Measurements from ENCODE around the gene DOCK1. TPM values are rescaled to one million over a fixed set of nuclear protein-coding genes. Genes with fewer than 3 reads are reported as not detected.

The DOCK1 gene
- total RNA-seq, 2 experiments from 2014 or later, result 0.22 to 0.29 TPM

- H3K36me3 Mint-ChIP-seq, result no peaks in the 10 kb centered on the region
- no peak overlapping the region for H3K4me3 Mint-ChIP-seq
- ChIA-PET CTCF (no interaction called here), POLR2A (no interaction called here)
- intact Hi-C loops (cut with micrococcal nuclease), result no loop called here
- H3K4me1 Mint-ChIP-seq (ENCODE audit: low read depth), result no peaks in the 10 kb centered on the region
- DNase-seq, result no peak
- no peak overlapping the region for H3K27ac Mint-ChIP-seq
- H3K9me3 Mint-ChIP-seq, result no peaks in the 10 kb centered on the region
- peaks cover 5% of the 10 kb centered on the region for H3K27me3 Mint-ChIP-seq
Observed at GRCh38 chr10:127357265-127357664, 452.0 kb downstream of the DOCK1 start.

DNA sequence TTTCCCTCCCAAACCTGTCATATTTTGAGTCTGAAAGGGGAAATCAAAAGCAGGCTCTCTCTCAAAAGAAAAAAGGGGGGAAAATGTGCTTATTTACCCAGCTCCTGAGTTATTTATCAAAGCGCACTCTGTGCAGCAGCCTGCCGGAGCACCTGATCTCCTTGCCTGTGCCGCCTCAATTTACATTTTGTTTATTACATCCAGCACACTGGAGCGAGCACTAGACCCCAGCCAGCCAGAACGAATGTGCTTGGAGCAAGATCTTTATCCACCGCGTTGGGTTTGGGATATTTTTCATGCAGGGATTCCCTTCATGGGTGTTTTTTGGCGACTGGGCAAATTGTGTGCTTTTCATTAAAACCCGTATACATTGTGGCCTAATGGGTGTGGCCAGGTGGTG lies 453.1 kb downstream of the DOCK1 start:
- ChIA-PET CTCF (no interaction called here), POLR2A (no interaction called here)
- H3K9me3 Mint-ChIP-seq, result no peaks in the 10 kb centered on the region
- no peak overlapping the region for H3K4me3 Mint-ChIP-seq
- intact Hi-C loops (cut with micrococcal nuclease), result no loop called here
- DNase-seq, result no peak
- H3K27me3 Mint-ChIP-seq, result peaks cover 5% of the 10 kb centered on the region
- H3K27ac Mint-ChIP-seq, result no peak overlapping the region
- no peaks in the 10 kb centered on the region for H3K36me3 Mint-ChIP-seq
- H3K4me1 Mint-ChIP-seq (ENCODE audit: low read depth), result no peaks in the 10 kb centered on the region

DNA sequence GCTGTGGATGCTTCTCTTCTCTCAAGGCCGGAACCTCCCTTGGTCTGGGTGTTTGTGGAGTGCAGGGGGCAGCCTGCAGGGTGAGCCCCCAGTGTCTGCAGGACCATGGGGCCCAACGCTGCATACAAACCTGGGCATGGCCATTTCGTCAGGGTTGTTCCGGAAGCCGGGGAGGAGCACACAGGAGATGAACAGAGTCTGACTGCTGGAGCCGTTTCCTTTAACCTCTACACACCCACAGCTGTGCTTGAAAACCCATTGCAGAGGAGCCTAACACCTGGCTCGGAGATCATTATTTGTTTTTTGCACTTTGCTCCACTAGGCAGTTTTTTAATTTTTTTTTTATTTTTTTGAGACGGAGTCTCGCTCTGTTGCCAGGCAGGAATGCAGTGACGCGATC lies 458.8 kb downstream of the DOCK1 start:
- no peak overlapping the region for H3K4me3 Mint-ChIP-seq
- intact Hi-C loops (cut with micrococcal nuclease), result no loop called here
- no peaks in the 10 kb centered on the region for H3K36me3 Mint-ChIP-seq
- H3K27me3 Mint-ChIP-seq, result peaks cover 7% of the 10 kb centered on the region
- H3K27ac Mint-ChIP-seq, result no peak overlapping the region
- no peaks in the 10 kb centered on the region for H3K9me3 Mint-ChIP-seq
- no peaks in the 10 kb centered on the region for H3K4me1 Mint-ChIP-seq (ENCODE audit: low read depth)
- ChIA-PET POLR2A (no interaction called here), CTCF (no interaction called here)
- DNase-seq, result no peak

GRCh38 chr10:127368101-127368500 lies 462.9 kb downstream of the DOCK1 start:
- H3K27ac Mint-ChIP-seq, result no peak overlapping the region
- DNase-seq, result no peak
- ChIA-PET CTCF (no interaction called here), POLR2A (no interaction called here)
- no peak overlapping the region for H3K4me3 Mint-ChIP-seq
- intact Hi-C loops (cut with micrococcal nuclease), result no loop called here
- no peaks in the 10 kb centered on the region for H3K4me1 Mint-ChIP-seq (ENCODE audit: low read depth)
- H3K36me3 Mint-ChIP-seq, result no peaks in the 10 kb centered on the region
- H3K9me3 Mint-ChIP-seq, result no peaks in the 10 kb centered on the region
- H3K27me3 Mint-ChIP-seq, result peaks cover 2% of the 10 kb centered on the region

GRCh38 chr10:127368929-127369328 lies 463.7 kb downstream of the DOCK1 start:
- H3K36me3 Mint-ChIP-seq, result no peaks in the 10 kb centered on the region
- no peak overlapping the region for H3K4me3 Mint-ChIP-seq
- no peaks in the 10 kb centered on the region for H3K9me3 Mint-ChIP-seq
- intact Hi-C loops (cut with micrococcal nuclease), result no loop called here
- no peak overlapping the region for H3K27ac Mint-ChIP-seq
- no peaks in the 10 kb centered on the region for H3K4me1 Mint-ChIP-seq (ENCODE audit: low read depth)
- CTCF ChIA-PET, result no interaction called here
- no peak for DNase-seq
- H3K27me3 Mint-ChIP-seq, result peaks cover 2% of the 10 kb centered on the region
- POLR2A ChIA-PET, result no interaction called here

DNA sequence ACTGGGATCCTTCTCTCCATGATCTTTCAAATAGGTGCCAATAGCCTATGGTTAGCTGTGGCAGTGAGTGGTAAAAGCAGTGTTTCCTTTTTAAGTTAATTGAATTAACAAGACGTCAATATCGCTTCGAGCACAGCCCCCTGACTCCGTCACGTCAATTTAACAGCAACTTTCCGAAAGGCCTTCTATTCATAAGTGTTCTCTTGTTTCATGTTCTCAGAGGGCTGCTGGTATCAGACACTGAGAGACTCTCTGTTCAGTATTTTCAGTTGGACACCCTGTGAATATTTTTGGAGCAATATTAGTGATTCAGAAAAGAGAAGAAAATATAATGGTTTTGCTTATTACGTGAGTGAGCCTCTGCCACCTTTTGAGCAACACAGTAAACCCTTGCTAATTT lies 465.4 kb downstream of the DOCK1 start:
- intact Hi-C loops (cut with micrococcal nuclease), result no loop called here
- H3K36me3 Mint-ChIP-seq, result no peaks in the 10 kb centered on the region
- H3K4me3 Mint-ChIP-seq, result no peak overlapping the region
- H3K27ac Mint-ChIP-seq, result no peak overlapping the region
- H3K9me3 Mint-ChIP-seq, result no peaks in the 10 kb centered on the region
- peaks cover 2% of the 10 kb centered on the region for H3K27me3 Mint-ChIP-seq
- no peaks in the 10 kb centered on the region for H3K4me1 Mint-ChIP-seq (ENCODE audit: low read depth)
- ChIA-PET CTCF (no interaction called here), POLR2A (no interaction called here)
- no peak for DNase-seq

GRCh38 chr10:127372361-127372760 lies 467.1 kb downstream of the DOCK1 start:
- no peaks in the 10 kb centered on the region for H3K9me3 Mint-ChIP-seq
- CTCF ChIA-PET, result no interaction called here

DNA sequence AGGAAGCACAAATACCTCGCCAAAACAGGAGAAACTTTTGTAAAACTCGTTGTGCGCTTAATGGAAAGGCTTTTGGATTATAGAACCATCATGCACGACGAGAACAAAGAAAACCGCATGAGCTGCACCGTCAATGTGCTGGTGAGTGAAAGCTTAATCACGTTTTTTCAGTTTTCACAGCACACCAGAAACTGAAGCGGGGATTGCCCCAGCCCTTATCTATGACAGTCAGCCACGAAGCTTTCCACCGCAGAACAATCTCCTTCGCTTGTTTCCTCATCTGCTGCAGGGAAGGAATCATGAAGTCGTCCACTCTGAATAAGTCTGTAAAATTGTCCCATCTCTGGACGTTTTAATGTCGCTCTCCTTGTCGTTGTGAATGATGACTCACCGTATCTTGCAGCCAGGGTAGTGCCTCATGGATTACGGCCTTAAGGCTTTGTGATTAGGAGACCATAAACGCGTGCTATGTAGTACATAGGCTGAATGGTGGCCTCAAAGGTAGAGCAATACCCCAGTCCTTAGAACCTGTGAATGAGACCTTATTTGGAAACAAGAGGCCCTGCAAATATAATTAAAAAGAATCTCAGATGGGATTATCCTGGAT lies 468.9 kb downstream of the DOCK1 start:
- Mint-ChIP-seq H3K4me3 (no peak overlapping the region), H3K4me1 (ENCODE audit: low read depth) (no peaks in the 10 kb centered on the region), H3K36me3 (no peaks in the 10 kb centered on the region), H3K27ac (no peak overlapping the region), H3K9me3 (no peaks in the 10 kb centered on the region), H3K27me3 (peaks cover 4% of the 10 kb centered on the region)
- no peak for DNase-seq
- ChIA-PET CTCF (no interaction called here), POLR2A (no interaction called here)
- intact Hi-C loops (cut with micrococcal nuclease), result no loop called here

More at GRCh38 chr10:127372361-127372760, 467.1 kb downstream of the DOCK1 start:
- H3K4me3 Mint-ChIP-seq, result no peak overlapping the region
- H3K36me3 Mint-ChIP-seq, result no peaks in the 10 kb centered on the region
- peaks cover 4% of the 10 kb centered on the region for H3K27me3 Mint-ChIP-seq
- POLR2A ChIA-PET, result no interaction called here
- H3K27ac Mint-ChIP-seq, result no peak overlapping the region
- intact Hi-C loops (cut with micrococcal nuclease), result no loop called here
- no peak for DNase-seq
- no peaks in the 10 kb centered on the region for H3K4me1 Mint-ChIP-seq (ENCODE audit: low read depth)

DNA sequence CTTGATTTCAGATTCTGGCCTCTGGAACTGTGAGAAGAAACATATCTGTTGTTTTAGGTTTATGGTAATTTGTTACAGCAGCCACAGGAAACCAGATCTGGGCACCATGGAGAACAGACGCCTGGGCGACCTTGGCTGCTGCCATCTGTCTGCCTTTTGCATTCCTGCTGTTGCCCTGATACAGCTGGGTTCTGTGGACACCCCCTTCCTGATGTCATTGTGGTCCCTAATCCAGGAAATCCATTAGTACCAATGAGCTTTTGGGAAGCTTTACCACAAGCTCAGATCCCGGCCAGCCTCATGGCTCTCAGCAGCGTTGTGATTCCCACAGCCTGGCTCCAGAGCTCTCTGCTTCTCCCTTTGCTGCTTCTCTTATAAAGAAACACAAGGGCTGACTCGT lies 469.7 kb downstream of the DOCK1 start:
- Mint-ChIP-seq H3K4me3 (no peak overlapping the region), H3K36me3 (no peaks in the 10 kb centered on the region), H3K9me3 (no peaks in the 10 kb centered on the region), H3K27ac (no peak overlapping the region), H3K4me1 (ENCODE audit: low read depth) (no peaks in the 10 kb centered on the region), H3K27me3 (peaks cover 4% of the 10 kb centered on the region)
- DNase-seq, result no peak
- ChIA-PET CTCF (no interaction called here), POLR2A (no interaction called here)
- intact Hi-C loops (cut with micrococcal nuclease), result no loop called here

GRCh38 chr10:127375461-127375860 lies 470.2 kb downstream of the DOCK1 start:
- CTCF ChIA-PET, result no interaction called here
- H3K36me3 Mint-ChIP-seq, result no peaks in the 10 kb centered on the region
- POLR2A ChIA-PET, result no interaction called here

DNA sequence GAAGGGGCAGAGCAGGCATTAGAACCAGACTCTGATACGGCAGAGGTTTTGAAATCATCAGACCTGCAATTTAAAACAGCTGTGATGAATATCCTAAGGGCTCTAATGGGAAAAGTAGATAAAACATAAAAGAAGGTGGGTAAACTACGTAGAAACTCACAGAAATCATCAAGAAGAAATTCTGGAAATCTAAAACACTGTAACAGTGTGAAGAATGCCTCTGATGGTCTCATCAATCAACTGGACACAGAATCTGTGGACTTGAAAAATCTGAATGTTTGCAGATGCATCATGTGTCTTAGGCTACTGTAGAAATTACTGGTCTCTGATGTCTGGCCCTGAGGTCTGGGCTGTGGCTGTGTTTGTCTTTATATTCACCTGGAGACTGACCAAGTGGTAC lies 470.8 kb downstream of the DOCK1 start:
- no peaks in the 10 kb centered on the region for H3K36me3 Mint-ChIP-seq
- H3K4me1 Mint-ChIP-seq (ENCODE audit: low read depth), result no peaks in the 10 kb centered on the region

More at GRCh38 chr10:127375461-127375860, 470.2 kb downstream of the DOCK1 start:
- H3K27me3 Mint-ChIP-seq, result peaks cover 4% of the 10 kb centered on the region
- DNase-seq, result no peak
- H3K9me3 Mint-ChIP-seq, result no peaks in the 10 kb centered on the region
- intact Hi-C loops (cut with micrococcal nuclease), result no loop called here
- H3K4me3 Mint-ChIP-seq, result no peak overlapping the region
- no peak overlapping the region for H3K27ac Mint-ChIP-seq
- no peaks in the 10 kb centered on the region for H3K4me1 Mint-ChIP-seq (ENCODE audit: low read depth)

GRCh38 chr10:127378628-127379027 lies 473.4 kb downstream of the DOCK1 start:
- CTCF ChIA-PET, result no interaction called here
- POLR2A ChIA-PET, result no interaction called here
- no peak overlapping the region for H3K27ac Mint-ChIP-seq
- no peaks in the 10 kb centered on the region for H3K9me3 Mint-ChIP-seq
- DNase-seq, result no peak
- no peak overlapping the region for H3K4me3 Mint-ChIP-seq
- intact Hi-C loops (cut with micrococcal nuclease), result no loop called here
- H3K27me3 Mint-ChIP-seq, result peaks cover 4% of the 10 kb centered on the region
- H3K36me3 Mint-ChIP-seq, result no peaks in the 10 kb centered on the region
- H3K4me1 Mint-ChIP-seq (ENCODE audit: low read depth), result no peaks in the 10 kb centered on the region

More for the DNA sequence above, 470.8 kb downstream of the DOCK1 start:
- intact Hi-C loops (cut with micrococcal nuclease), result no loop called here
- CTCF ChIA-PET, result no interaction called here
- Mint-ChIP-seq H3K27ac (no peak overlapping the region), H3K9me3 (no peaks in the 10 kb centered on the region), H3K27me3 (peaks cover 4% of the 10 kb centered on the region), H3K4me3 (no peak overlapping the region)
- no peak for DNase-seq
- POLR2A ChIA-PET, result no interaction called here

- H3K27ac Mint-ChIP-seq, result no peak overlapping the region
- no peaks in the 10 kb centered on the region for H3K9me3 Mint-ChIP-seq
- intact Hi-C loops (cut with micrococcal nuclease), result no loop called here
- H3K4me3 Mint-ChIP-seq, result no peak overlapping the region
- CTCF ChIA-PET, result no interaction called here
- DNase-seq, result no peak
- no peaks in the 10 kb centered on the region for H3K4me1 Mint-ChIP-seq (ENCODE audit: low read depth)
- POLR2A ChIA-PET, result no interaction called here
- peaks cover 2% of the 10 kb centered on the region for H3K27me3 Mint-ChIP-seq
- H3K36me3 Mint-ChIP-seq, result no peaks in the 10 kb centered on the region
Observed at GRCh38 chr10:127384532-127384931, 479.3 kb downstream of the DOCK1 start.
